H1 (cell line): Measurements from ENCODE around the gene NGEF. TPM values are rescaled to one million over a fixed set of nuclear protein-coding genes. Genes with fewer than 3 reads are reported as not detected.

ENCODE experiments used
- CTCF ChIA-PET: fragments of 300-600 bp; sonication (Branson Sonifier 250); formaldehyde crosslinking; loops from one replicate; lab custom pipeline; 2021; ENCODE audit not compliant: partially characterized antibody; lab: Charles Lee
- POLR2A ChIA-PET: fragments of 300-600 bp; sonication (Branson Sonifier 250); formaldehyde crosslinking; loops from one replicate; lab custom pipeline; 2021; ENCODE audit warnings: inconsistent platforms; ENCODE audit not compliant: partially characterized antibody; lab: Charles Lee
- DNase-seq, 2 experiments: peaks; one replicate each; pipeline versions ENCODE4 v3.0.0 to v3.0.0-alpha.2; 2010 to 2022; ENCODE audit warnings: low spot score in 2 of 2, low read depth in 1 of 2, mixed read lengths in 1 of 2
- FAIRE-seq: peaks from 2 replicates; lab custom pipeline; 2011; peaks lifted over from hg19 to GRCh38; lab: Jason Lieb, UNC
- H2AFZ ChIP-seq: 2 replicates; pipeline ENCODE4 v1.8.1; 2012; ENCODE audit warnings: low read length, inconsistent platforms
- H2AK5ac ChIP-seq: 2 replicates; pipeline ENCODE4 v1.6.1; 2013; ENCODE audit warnings: low read depth, low read length
- H2BK120ac ChIP-seq: replicated peaks from 2 replicates; pipeline ENCODE3; 2013; ENCODE audit warnings: low read depth, low read length, inconsistent platforms
- H2BK12ac ChIP-seq: 2 replicates; pipeline ENCODE4 v1.6.1; 2013; ENCODE audit warnings: low read depth, low read length
- H2BK15ac ChIP-seq: 2 replicates; pipeline ENCODE4 v1.6.1; 2013; ENCODE audit warnings: low read length
- H2BK20ac ChIP-seq: 2 replicates; pipeline ENCODE4 v1.6.1; 2013; ENCODE audit warnings: low read length
- H2BK5ac ChIP-seq: 2 replicates; pipeline ENCODE4 v1.6.1; 2013; ENCODE audit warnings: low read depth, low read length
- H3K14ac ChIP-seq: 2 replicates; pipeline ENCODE4 v1.6.1; 2013; ENCODE audit warnings: inconsistent platforms; ENCODE audit not compliant: insufficient read length
- H3K18ac ChIP-seq: 2 replicates; pipeline ENCODE4 v1.6.1; 2013; ENCODE audit warnings: low read length; ENCODE audit errors: extremely low read depth
- H3K23ac ChIP-seq: 2 replicates; pipeline ENCODE4 v1.6.1; 2013; ENCODE audit warnings: inconsistent platforms; ENCODE audit not compliant: insufficient read length
- H3K23me2 ChIP-seq: 2 replicates; pipeline ENCODE4 v1.6.1; 2013; ENCODE audit warnings: low read depth, low read length
- H3K27ac ChIP-seq: 2 replicates; pipeline ENCODE4 v1.6.1; 2011; ENCODE audit warnings: low read depth, low read length, inconsistent platforms
- H3K27me3 ChIP-seq, 4 experiments: replicated peaks in 1 of 4; 1 replicate in 1 of 4; 2 replicates in 3 of 4; pipeline versions ENCODE4 v1.6.1 to v1.8.1; 2011 to 2013; ENCODE audit warnings: low read length in 3 of 4, mild to moderate bottlenecking in 3 of 4, inconsistent platforms in 2 of 4, mixed read lengths in 2 of 4, moderate library complexity in 1 of 4; ENCODE audit not compliant: control insufficient read depth in 3 of 4, insufficient read depth in 3 of 4; ENCODE audit errors: extremely low read depth in 1 of 4
- H3K36me3 ChIP-seq, 4 experiments: 2 replicates each; pipeline versions ENCODE4 v1.6.1 to v1.8.1; 2011 to 2013; ENCODE audit warnings: mild to moderate bottlenecking in 4 of 4, low read length in 3 of 4, moderate library complexity in 2 of 4, control low read depth in 1 of 4, inconsistent platforms in 1 of 4; ENCODE audit not compliant: insufficient read depth in 4 of 4, control insufficient read depth in 2 of 4
- H3K4ac ChIP-seq: replicated peaks from 2 replicates; pipeline ENCODE3; 2013; ENCODE audit warnings: low read length, low read depth, mixed read lengths, inconsistent platforms; ENCODE audit not compliant: insufficient read length
- H3K4me1 ChIP-seq, 4 experiments: replicated peaks in 1 of 4; 1 replicate in 1 of 4; 2 replicates in 3 of 4; pipeline versions ENCODE4 v1.6.1 to v1.8.1; 2011 to 2013; ENCODE audit warnings: low read length in 3 of 4, inconsistent platforms in 2 of 4, mixed read lengths in 1 of 4; ENCODE audit not compliant: insufficient read depth in 4 of 4, control insufficient read depth in 3 of 4
- H3K4me2 ChIP-seq, 2 experiments: 2 replicates each; pipeline versions ENCODE4 v1.6.1 to v1.8.1; 2011 to 2013; ENCODE audit warnings: low read depth in 2 of 2, low read length in 2 of 2, control low read depth in 1 of 2, inconsistent platforms in 1 of 2, mild to moderate bottlenecking in 1 of 2; ENCODE audit not compliant: insufficient read depth in 1 of 2
- H3K4me3 ChIP-seq, 4 experiments: fragments of 200-600, 300-600 bp in 1 of 4; sonication (generic), shearing (Covaris generic), sonication (Bioruptor Twin) in 1 of 4; 2 replicates each; pipeline versions ENCODE4 v1.5.1 to v1.8.1; 2011 to 2016; ENCODE audit warnings: low read length in 4 of 4, low read depth in 3 of 4, control low read depth in 2 of 4, inconsistent platforms in 2 of 4, mild to moderate bottlenecking in 2 of 4, mixed read lengths in 1 of 4, moderate library complexity in 1 of 4; ENCODE audit not compliant: insufficient read depth in 2 of 4; ENCODE audit errors: extremely low read depth in 1 of 4
- H3K56ac ChIP-seq: replicated peaks from 2 replicates; pipeline ENCODE3; 2013; ENCODE audit warnings: low read depth, mild to moderate bottlenecking, mixed read lengths, low read length, inconsistent platforms; ENCODE audit not compliant: insufficient read length
- H3K79me1 ChIP-seq: 2 replicates; pipeline ENCODE4 v1.6.1; 2013; ENCODE audit warnings: low read depth, low read length, control low read depth
- H3K79me2 ChIP-seq, 2 experiments: 2 replicates each; pipeline versions ENCODE4 v1.6.1 to v1.8.1; 2012 to 2013; ENCODE audit warnings: low read length in 2 of 2, mild to moderate bottlenecking in 2 of 2, inconsistent platforms in 1 of 2; ENCODE audit not compliant: insufficient read depth in 2 of 2, control insufficient read depth in 1 of 2
- H3K9ac ChIP-seq, 4 experiments: replicated peaks in 1 of 4; 1 replicate in 1 of 4; 2 replicates in 3 of 4; pipeline versions ENCODE4 v1.6.1 to v1.8.1; 2011 to 2013; ENCODE audit warnings: low read depth in 3 of 4, low read length in 3 of 4, control low read depth in 2 of 4, mild to moderate bottlenecking in 2 of 4, moderate library complexity in 2 of 4, inconsistent platforms in 1 of 4; ENCODE audit errors: extremely low read depth in 1 of 4
- H3K9me3 ChIP-seq, 2 experiments: 2 replicates each; pipeline versions ENCODE4 v1.6.1 to v1.8.1; 2012 to 2013; ENCODE audit warnings: mild to moderate bottlenecking in 2 of 2, moderate library complexity in 2 of 2, control low read depth in 1 of 2, inconsistent platforms in 1 of 2, low read depth in 1 of 2, low read length in 1 of 2, mixed read lengths in 1 of 2; ENCODE audit not compliant: insufficient read depth in 2 of 2
- H4K20me1 ChIP-seq, 2 experiments: replicated peaks in 1 of 2; 2 replicates each; pipeline versions ENCODE3 to v1.8.1; 2011 to 2013; ENCODE audit warnings: inconsistent platforms in 2 of 2, low read length in 2 of 2, mild to moderate bottlenecking in 1 of 2; ENCODE audit not compliant: insufficient read depth in 2 of 2, control insufficient read depth in 1 of 2
- H4K5ac ChIP-seq: 2 replicates; pipeline ENCODE4 v1.6.1; 2013; ENCODE audit warnings: low read length, low read depth, mixed read lengths, inconsistent platforms; ENCODE audit not compliant: insufficient read length
- H4K8ac ChIP-seq: 2 replicates; pipeline ENCODE4 v1.8.0; 2013; ENCODE audit warnings: mild to moderate bottlenecking, moderate library complexity, low read length, inconsistent platforms; ENCODE audit not compliant: insufficient read depth; ENCODE audit errors: extremely low read depth
- H4K91ac ChIP-seq: replicated peaks from 2 replicates; pipeline ENCODE3; 2013; ENCODE audit warnings: low read length, mixed read lengths, inconsistent platforms; ENCODE audit not compliant: insufficient read length
- CBX5 ChIP-seq: fragments of 300-800, 300-1000 bp; sonication (generic); IDR thresholded peaks from 2 replicates; pipeline ENCODE4 v1.7.1; 2016; ENCODE audit warnings: antibody characterized with exemption, low read length, low read depth
- CREB1 ChIP-seq: IDR thresholded peaks from 2 replicates; pipeline ENCODE4 v1.6.1; 2012; ENCODE audit warnings: inconsistent platforms
- KDM4A ChIP-seq: IDR thresholded peaks from one replicate; pipeline ENCODE4 v1.7.1; 2012; ENCODE audit warnings: low read depth, mild to moderate bottlenecking, moderate library complexity, low read length, inconsistent platforms; ENCODE audit not compliant: severe bottlenecking
- PHF8 ChIP-seq: fragments of 200-600 bp; sonication (generic); conservative IDR thresholded peaks from 2 replicates; pipeline ENCODE4 v1.7.1; 2012; ENCODE audit warnings: low read depth, mild to moderate bottlenecking, inconsistent platforms, low read length, moderate library complexity
- TAF7 ChIP-seq: optimal IDR thresholded peaks from 2 replicates; pipeline ENCODE3; 2011; ENCODE audit warnings: low read depth, mild to moderate bottlenecking, inconsistent platforms, low read length, moderate library complexity, borderline replicate concordance
- YY1 ChIP-seq: IDR thresholded peaks from 2 replicates; pipeline ENCODE4 v1.6.1; 2011; ENCODE audit warnings: low read depth, mild to moderate bottlenecking, low read length
- ZNF274 ChIP-seq: IDR thresholded peaks from 2 replicates; pipeline ENCODE4 v1.7.0; 2012; ENCODE audit warnings: low read length, borderline replicate concordance; ENCODE audit errors: extremely low read depth
- WGBS, 2 experiments: shearing (Covaris generic) in 1 of 2; methylation state at CpG; one replicate each; pipeline versions ENCODE4 v1.1.6 to v1.1.7; 2013 to 2015; ENCODE audit warnings: low lambda C conversion rate in 2 of 2, mixed read lengths in 2 of 2, inconsistent platforms in 1 of 2, low coverage in 1 of 2, missing lambda C conversion rate in 1 of 2; ENCODE audit not compliant: insufficient replicate concordance in 2 of 2, insufficient coverage in 1 of 2, insufficient read length in 1 of 2; ENCODE audit errors: extremely low coverage in 1 of 2, missing lambda C conversion rate in 1 of 2; 5-methylcytosine and 5-hydroxymethylcytosine counted together
- polyA plus RNA-seq, 7 experiments: library from polyadenylated mRNA; depleted of rRNA in 3 of 7; stranded (reverse) in 5 of 7; unstranded in 2 of 7; fragments of >200 nt in 5 of 7; fragments of 200-250 nt in 2 of 7; gene quantifications; 1 replicate in 5 of 7; 2 replicates in 1 of 7; 4 replicates in 1 of 7; pipeline versions ENCODE4 v1.2.1 to v1.2.3, GENCODE V29; 2011 to 2013; ENCODE audit warnings: missing spikeins in 2 of 7, mixed read lengths in 2 of 7
- total RNA-seq: library from RNA; stranded (reverse); fragmentation: NEBNext Ultra II Directional; extraction: Animal tissue kit (Norgen Biotek cat#: 25700); gene quantifications from 2 replicates; pipeline ENCODE4 v1.2.1, GENCODE V29; 2021
- TF ChIP-seq, protein P1 (sequence below): IDR thresholded peaks from 2 replicates; pipeline ENCODE4 v1.6.1; 2011; ENCODE audit warnings: low read depth, mild to moderate bottlenecking, low read length; ENCODE audit not compliant: insufficient read depth
- TF ChIP-seq, protein P2 (sequence below): IDR thresholded peaks from 2 replicates; pipeline ENCODE4 v1.6.1; 2011; ENCODE audit warnings: low read length, improper control_type of control experiment

The NGEF gene
- total and polyA plus RNA-seq, 2 of the 8 experiments (the other 6 are each of a cell fraction or from before 2014, with no cell fraction given): 2.7 to 3.2 TPM

DNA sequence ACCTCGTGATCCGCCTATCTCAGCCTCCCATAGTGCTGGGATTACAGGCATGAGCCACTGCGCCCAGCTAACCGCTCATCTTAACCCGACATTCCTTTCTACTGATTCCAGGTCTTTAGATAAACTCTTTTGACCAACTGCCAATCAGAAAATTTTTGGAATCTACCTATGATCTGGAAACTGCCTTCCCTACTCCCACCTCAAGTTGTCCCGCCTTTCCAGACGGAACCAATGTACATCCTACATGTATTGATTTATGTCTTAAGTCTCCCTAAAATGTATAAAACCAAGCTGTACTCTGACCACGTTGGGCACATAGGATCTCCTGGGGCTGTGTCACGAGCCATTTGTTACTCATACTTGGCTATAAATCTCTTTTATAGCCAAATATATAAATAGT is 16.3 kb upstream of the NGEF start:
- no peaks in the 10 kb centered on the region for H3K9me3 ChIP-seq
- H2BK12ac ChIP-seq: no peak overlapping the region
- H3K27me3 ChIP-seq: no peaks in the 10 kb centered on the region
- H2AK5ac ChIP-seq: no peak overlapping the region
- no peak overlapping the region for H2BK120ac ChIP-seq
- H3K79me2 ChIP-seq: no peaks in the 10 kb centered on the region
- ChIA-PET POLR2A (interaction anchor here (1.1 to 1.5 kb wide), 3 partner anchors 19 to 154 kb away, joined by 3 read pairs; no protein-coding TSS in a partner anchor), CTCF (interaction anchor here (0.7 to 7.4 kb wide), 39 partner anchors 9 to 273 kb away, joined by 3 to 70 read pairs (median 4); partner anchors contain the start of gene INPP5D)
- no peak overlapping the region for H4K8ac ChIP-seq
- no peaks in the 10 kb centered on the region for H3K36me3 ChIP-seq
- no peaks in the 10 kb centered on the region for H3K23me2 ChIP-seq
- no peak overlapping the region for H3K4me3 ChIP-seq
- H3K56ac ChIP-seq: no peak overlapping the region
- FAIRE-seq: no peak
- 90% methylated on average over 9 of the region's 9 CpGs; no CpG with 5 or more reads in 1 of the 2 experiments for WGBS, 2 experiments
- no peak overlapping the region for H3K18ac ChIP-seq
- H3K23ac ChIP-seq: no peak overlapping the region
- no peak overlapping the region for H3K4me2 ChIP-seq
- no peak overlapping the region for H4K5ac ChIP-seq
- no peak overlapping the region for H3K9ac ChIP-seq
- no peak for DNase-seq
- H4K20me1 ChIP-seq: no peaks in the 10 kb centered on the region
- no peak overlapping the region for H3K14ac ChIP-seq
- H3K27ac ChIP-seq: no peak overlapping the region
- H3K4ac ChIP-seq: no peak overlapping the region
- no peaks in the 10 kb centered on the region for H3K79me1 ChIP-seq
- H3K4me1 ChIP-seq: peaks cover 0 to 6% (median 0%) of the 10 kb centered on the region in 4 experiments; a peak in 1 of 7 replicates
- TF ChIP-seq ZNF274 (no peak), CBX5 (no peak), TAF7 (no peak), KDM4A (no peak), PHF8 (no peak), YY1 (no peak), CREB1 (no peak)
- TF ChIP-seq, protein P1, sequence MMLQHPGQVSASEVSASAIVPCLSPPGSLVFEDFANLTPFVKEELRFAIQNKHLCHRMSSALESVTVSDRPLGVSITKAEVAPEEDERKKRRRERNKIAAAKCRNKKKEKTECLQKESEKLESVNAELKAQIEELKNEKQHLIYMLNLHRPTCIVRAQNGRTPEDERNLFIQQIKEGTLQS: no peak
- TF ChIP-seq, protein P2, sequence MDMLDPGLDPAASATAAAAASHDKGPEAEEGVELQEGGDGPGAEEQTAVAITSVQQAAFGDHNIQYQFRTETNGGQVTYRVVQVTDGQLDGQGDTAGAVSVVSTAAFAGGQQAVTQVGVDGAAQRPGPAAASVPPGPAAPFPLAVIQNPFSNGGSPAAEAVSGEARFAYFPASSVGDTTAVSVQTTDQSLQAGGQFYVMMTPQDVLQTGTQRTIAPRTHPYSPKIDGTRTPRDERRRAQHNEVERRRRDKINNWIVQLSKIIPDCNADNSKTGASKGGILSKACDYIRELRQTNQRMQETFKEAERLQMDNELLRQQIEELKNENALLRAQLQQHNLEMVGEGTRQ: no peak
- no peak overlapping the region for H2BK20ac ChIP-seq
- H2BK15ac ChIP-seq: no peak overlapping the region
- no peak overlapping the region for H4K91ac ChIP-seq
- H2AFZ ChIP-seq: no peak overlapping the region
- H2BK5ac ChIP-seq: no peak overlapping the region
